Measurements from ENCODE around the gene PHC2.

The PHC2 gene

DNA sequence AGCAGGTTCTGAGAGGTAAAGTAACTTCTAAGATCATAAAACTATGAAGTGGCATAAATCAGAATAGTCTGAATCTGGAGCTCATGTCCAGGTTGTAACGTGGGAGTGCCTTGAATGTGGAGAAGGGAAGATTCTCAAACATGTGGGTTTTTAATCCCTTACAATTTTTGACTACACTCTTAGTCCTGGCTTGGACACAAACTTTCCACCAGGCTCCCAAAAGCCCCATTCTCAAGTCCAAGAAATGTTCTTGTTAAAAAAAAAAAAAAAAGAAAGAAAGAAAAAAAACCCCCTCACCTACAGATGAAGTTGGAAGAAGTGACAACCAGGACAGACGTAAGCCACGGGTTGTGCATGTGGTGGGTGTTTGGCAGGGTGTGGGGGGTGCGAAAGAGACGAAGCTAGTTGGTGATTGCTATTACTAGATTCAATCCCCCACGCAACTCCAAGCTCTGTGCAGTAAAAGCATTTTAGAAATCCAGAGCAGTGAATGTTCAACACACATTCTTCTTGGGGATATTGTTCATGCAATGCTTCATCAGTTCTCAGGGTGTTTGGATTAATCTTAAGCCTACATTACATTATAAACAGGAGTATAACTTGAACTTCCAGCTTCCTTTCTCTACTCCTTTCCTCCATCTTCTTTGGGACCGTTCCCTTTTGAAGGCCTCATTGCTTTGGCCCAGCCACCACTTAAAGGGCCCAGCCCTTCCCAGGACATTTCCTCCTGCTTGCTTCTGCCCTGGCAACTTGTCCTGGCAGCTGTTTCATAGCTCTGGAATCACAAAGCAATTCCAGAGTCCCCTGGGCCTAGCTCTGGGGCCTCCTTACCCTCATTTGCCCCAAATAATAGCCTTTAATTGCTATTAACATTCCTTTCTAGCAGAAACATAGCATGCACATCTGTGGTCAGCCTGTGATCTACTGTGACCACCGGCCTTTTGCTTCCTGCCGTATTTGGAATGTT is 41.8 kb downstream of the PHC2 start:
- no peaks in the 10 kb centered on the region for H3K27me3 ChIP-seq (ENCODE audit: insufficient read depth, low read length, poor library complexity)
- H4K5ac ChIP-seq (ENCODE audit: low read length): no peak overlapping the region
- no peak overlapping the region for H3K56ac ChIP-seq (ENCODE audit: low read length)
- DNase-seq: no peak
- no peak overlapping the region for H2BK120ac ChIP-seq (ENCODE audit: low read depth, low read length)
- H3K79me1 ChIP-seq (ENCODE audit: low read length): no peaks in the 10 kb centered on the region
- no peak overlapping the region for H2BK5ac ChIP-seq (ENCODE audit: low read length)
- H4K8ac ChIP-seq (ENCODE audit: low read depth, low read length): no peak overlapping the region
- H3K23ac ChIP-seq (ENCODE audit: low read length): no peak overlapping the region
- no peak overlapping the region for H3K27ac ChIP-seq (ENCODE audit: low read depth, low read length)
- no peak overlapping the region for H3K9ac ChIP-seq (ENCODE audit: low read length)
- H3K4me2 ChIP-seq (ENCODE audit: low read length): no peak overlapping the region
- no peaks in the 10 kb centered on the region for H3K79me2 ChIP-seq (ENCODE audit: control insufficient read depth, insufficient read depth, low read length)
- no CpG with 5 or more reads among the region's 9 CpGs for WGBS (ENCODE audit: extremely low coverage, insufficient coverage, low lambda C conversion rate)
- no peaks in the 10 kb centered on the region for H3K36me3 ChIP-seq (ENCODE audit: control insufficient read depth, insufficient read depth, low read length)
- no peak overlapping the region for H2AK5ac ChIP-seq (ENCODE audit: low read length)
- no peak overlapping the region for H3K18ac ChIP-seq (ENCODE audit: low read length)
- no peak overlapping the region for H2BK15ac ChIP-seq (replicated peaks; ENCODE audit: low read depth)
- no peak overlapping the region for H3K4me3 ChIP-seq (ENCODE audit: low read length)
- H3K4ac ChIP-seq (ENCODE audit: low read depth, low read length): no peak overlapping the region
- H3K4me1 ChIP-seq (ENCODE audit: control insufficient read depth, low read depth, low read length): peaks cover 9% of the 10 kb centered on the region

GRCh38 chr1:33387625-33388024 is 43.3 kb downstream of the PHC2 start:
- H3K23ac ChIP-seq (ENCODE audit: low read length): no peak overlapping the region
- no peak overlapping the region for H3K4me3 ChIP-seq (ENCODE audit: low read length)
- H3K56ac ChIP-seq (ENCODE audit: low read length): no peak overlapping the region
- no peak overlapping the region for H2BK5ac ChIP-seq (ENCODE audit: low read length)
- H3K27ac ChIP-seq (ENCODE audit: low read depth, low read length): no peak overlapping the region
- no peaks in the 10 kb centered on the region for H3K36me3 ChIP-seq (ENCODE audit: control insufficient read depth, insufficient read depth, low read length)
- H4K8ac ChIP-seq (ENCODE audit: low read depth, low read length): no peak overlapping the region
- no peak overlapping the region for H2BK15ac ChIP-seq (replicated peaks; ENCODE audit: low read depth)
- DNase-seq: no peak
- WGBS (ENCODE audit: extremely low coverage, insufficient coverage, low lambda C conversion rate): no CpG with 5 or more reads among the region's 5 CpGs
- H3K79me1 ChIP-seq (ENCODE audit: low read length): no peaks in the 10 kb centered on the region
- no peak overlapping the region for H3K4me2 ChIP-seq (ENCODE audit: low read length)
- H2BK120ac ChIP-seq (ENCODE audit: low read depth, low read length): no peak overlapping the region
- H3K18ac ChIP-seq (ENCODE audit: low read length): no peak overlapping the region
- no peaks in the 10 kb centered on the region for H3K27me3 ChIP-seq (ENCODE audit: insufficient read depth, low read length, poor library complexity)
- peaks cover 4% of the 10 kb centered on the region for H3K4me1 ChIP-seq (ENCODE audit: control insufficient read depth, low read depth, low read length)
- H4K5ac ChIP-seq (ENCODE audit: low read length): no peak overlapping the region
- H3K9ac ChIP-seq (ENCODE audit: low read length): no peak overlapping the region
- H3K4ac ChIP-seq (ENCODE audit: low read depth, low read length): no peak overlapping the region
- no peak overlapping the region for H2AK5ac ChIP-seq (ENCODE audit: low read length)
- H3K79me2 ChIP-seq (ENCODE audit: control insufficient read depth, insufficient read depth, low read length): no peaks in the 10 kb centered on the region

- Histone ChIP-seq H4K8ac (ENCODE audit: low read depth, low read length) (no peak overlapping the region), H3K79me2 (ENCODE audit: control insufficient read depth, insufficient read depth, low read length) (no peaks in the 10 kb centered on the region), H3K4me3 (ENCODE audit: low read length) (no peak overlapping the region), H3K4ac (ENCODE audit: low read depth, low read length) (no peak overlapping the region), H3K79me1 (ENCODE audit: low read length) (no peaks in the 10 kb centered on the region), H3K27ac (ENCODE audit: low read depth, low read length) (no peak overlapping the region), H3K27me3 (ENCODE audit: insufficient read depth, low read length, poor library complexity) (no peaks in the 10 kb centered on the region), H3K56ac (ENCODE audit: low read length) (no peak overlapping the region), H3K23ac (ENCODE audit: low read length) (no peak overlapping the region), H2BK15ac (replicated peaks; ENCODE audit: low read depth) (no peak overlapping the region), H2AK5ac (ENCODE audit: low read length) (no peak overlapping the region), H2BK5ac (ENCODE audit: low read length) (no peak overlapping the region), H3K4me1 (ENCODE audit: control insufficient read depth, low read depth, low read length) (no peaks in the 10 kb centered on the region), H3K4me2 (ENCODE audit: low read length) (no peak overlapping the region), H3K9ac (ENCODE audit: low read length) (no peak overlapping the region), H2BK120ac (ENCODE audit: low read depth, low read length) (no peak overlapping the region), H3K18ac (ENCODE audit: low read length) (no peak overlapping the region), H4K5ac (ENCODE audit: low read length) (no peak overlapping the region), H3K36me3 (ENCODE audit: control insufficient read depth, insufficient read depth, low read length) (no peaks in the 10 kb centered on the region)
- WGBS (ENCODE audit: extremely low coverage, insufficient coverage, low lambda C conversion rate): no CpG with 5 or more reads among the region's 6 CpGs
- DNase-seq: no peak
These were observed 45.6 kb downstream of the PHC2 start for GRCh38 chr1:33385251-33385650.

GRCh38 chr1:33384040-33384812 is 46.7 kb downstream of the PHC2 start:
- H3K4me1 ChIP-seq (ENCODE audit: control insufficient read depth, low read depth, low read length): no peaks in the 10 kb centered on the region
- no peak overlapping the region for H2BK15ac ChIP-seq (replicated peaks; ENCODE audit: low read depth)
- H3K79me2 ChIP-seq (ENCODE audit: control insufficient read depth, insufficient read depth, low read length): no peaks in the 10 kb centered on the region
- no peak overlapping the region for H3K56ac ChIP-seq (ENCODE audit: low read length)
- DNase-seq: no peak
- no peak overlapping the region for H2AK5ac ChIP-seq (ENCODE audit: low read length)
- no peak overlapping the region for H2BK5ac ChIP-seq (ENCODE audit: low read length)
- H3K79me1 ChIP-seq (ENCODE audit: low read length): no peaks in the 10 kb centered on the region
- WGBS (ENCODE audit: extremely low coverage, insufficient coverage, low lambda C conversion rate): no CpG with 5 or more reads among the region's 7 CpGs
- H3K4me3 ChIP-seq (ENCODE audit: low read length): no peak overlapping the region
- no peak overlapping the region for H2BK120ac ChIP-seq (ENCODE audit: low read depth, low read length)
- no peak overlapping the region for H3K4ac ChIP-seq (ENCODE audit: low read depth, low read length)
- H3K9ac ChIP-seq (ENCODE audit: low read length): no peak overlapping the region
- H4K8ac ChIP-seq (ENCODE audit: low read depth, low read length): no peak overlapping the region
- H3K27me3 ChIP-seq (ENCODE audit: insufficient read depth, low read length, poor library complexity): no peaks in the 10 kb centered on the region
- no peak overlapping the region for H3K27ac ChIP-seq (ENCODE audit: low read depth, low read length)
- no peak overlapping the region for H3K4me2 ChIP-seq (ENCODE audit: low read length)
- no peak overlapping the region for H3K18ac ChIP-seq (ENCODE audit: low read length)
- H3K23ac ChIP-seq (ENCODE audit: low read length): no peak overlapping the region
- H3K36me3 ChIP-seq (ENCODE audit: control insufficient read depth, insufficient read depth, low read length): no peaks in the 10 kb centered on the region
- no peak overlapping the region for H4K5ac ChIP-seq (ENCODE audit: low read length)

- H3K4me1 ChIP-seq (ENCODE audit: control insufficient read depth, low read depth, low read length): no peaks in the 10 kb centered on the region
- no peak overlapping the region for H3K56ac ChIP-seq (ENCODE audit: low read length)
- no peak overlapping the region for H2BK15ac ChIP-seq (replicated peaks; ENCODE audit: low read depth)
- H2BK120ac ChIP-seq (ENCODE audit: low read depth, low read length): no peak overlapping the region
- no peak overlapping the region for H3K27ac ChIP-seq (ENCODE audit: low read depth, low read length)
- no peak overlapping the region for H3K23ac ChIP-seq (ENCODE audit: low read length)
- no peaks in the 10 kb centered on the region for H3K36me3 ChIP-seq (ENCODE audit: control insufficient read depth, insufficient read depth, low read length)
- no peak overlapping the region for H3K18ac ChIP-seq (ENCODE audit: low read length)
- no peak overlapping the region for H3K4me2 ChIP-seq (ENCODE audit: low read length)
- no peak overlapping the region for H2AK5ac ChIP-seq (ENCODE audit: low read length)
- H4K5ac ChIP-seq (ENCODE audit: low read length): no peak overlapping the region
- no peak overlapping the region for H2BK5ac ChIP-seq (ENCODE audit: low read length)
- WGBS (ENCODE audit: extremely low coverage, insufficient coverage, low lambda C conversion rate): no CpG with 5 or more reads among the region's 4 CpGs
- H3K79me2 ChIP-seq (ENCODE audit: control insufficient read depth, insufficient read depth, low read length): no peaks in the 10 kb centered on the region
- no peaks in the 10 kb centered on the region for H3K27me3 ChIP-seq (ENCODE audit: insufficient read depth, low read length, poor library complexity)
- no peak overlapping the region for H3K4me3 ChIP-seq (ENCODE audit: low read length)
- no peak overlapping the region for H3K4ac ChIP-seq (ENCODE audit: low read depth, low read length)
- no peaks in the 10 kb centered on the region for H3K79me1 ChIP-seq (ENCODE audit: low read length)
- DNase-seq: no peak
- H4K8ac ChIP-seq (ENCODE audit: low read depth, low read length): no peak overlapping the region
- no peak overlapping the region for H3K9ac ChIP-seq (ENCODE audit: low read length)
These were observed 47.4 kb downstream of the PHC2 start for GRCh38 chr1:33383489-33383888.
